Measurements from ENCODE around the gene FUT6.

DNA sequence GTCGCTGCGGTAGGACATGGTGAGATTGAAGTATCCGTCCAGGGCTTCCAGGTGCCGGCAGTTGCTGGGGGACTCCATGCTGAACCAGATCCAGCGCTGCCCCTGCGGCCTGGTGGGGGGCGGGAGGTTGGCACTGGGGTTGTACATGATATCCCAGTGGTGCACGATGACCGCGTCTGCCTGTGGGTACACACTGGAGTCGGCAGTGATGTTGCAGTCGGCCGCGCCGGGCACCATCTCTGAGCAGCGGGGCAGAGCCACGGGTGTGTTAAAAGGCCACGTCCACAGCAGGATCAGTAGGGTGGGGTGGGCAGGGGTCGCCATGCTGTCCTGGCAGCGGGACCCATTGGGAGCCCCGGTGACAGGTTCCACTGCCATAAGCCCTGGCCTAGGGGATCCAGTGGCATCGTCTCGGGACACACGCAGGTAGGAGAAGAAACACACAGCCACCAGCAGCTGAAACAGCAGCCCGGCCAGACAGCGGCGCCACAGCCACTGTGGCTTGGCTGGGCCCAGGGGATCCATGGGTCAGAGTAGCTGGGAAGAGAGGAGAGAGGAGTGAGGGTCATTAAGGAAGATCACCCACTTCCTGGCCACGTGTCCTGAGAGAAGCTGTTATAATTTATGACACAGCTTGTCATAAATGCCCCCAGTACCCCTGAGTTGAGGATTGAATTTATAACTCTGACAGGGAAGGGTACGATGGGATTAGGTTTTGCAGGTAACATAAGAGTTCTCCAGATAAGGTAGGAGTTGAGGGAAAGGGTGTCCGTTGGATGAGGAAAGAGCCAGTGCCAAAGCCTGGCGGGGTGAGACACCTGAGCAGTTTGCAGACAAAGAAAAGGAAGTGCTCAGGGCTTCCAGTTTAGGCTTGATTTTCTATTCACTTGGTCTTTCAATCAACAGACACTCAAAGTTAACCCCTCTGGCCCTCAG, 28.0 kb upstream of the FUT6 start:
- TF ChIP-seq FOXA1 (IDR thresholded peaks at IDR 0.05) = no peak
- TF ChIP-seq, protein P1, sequence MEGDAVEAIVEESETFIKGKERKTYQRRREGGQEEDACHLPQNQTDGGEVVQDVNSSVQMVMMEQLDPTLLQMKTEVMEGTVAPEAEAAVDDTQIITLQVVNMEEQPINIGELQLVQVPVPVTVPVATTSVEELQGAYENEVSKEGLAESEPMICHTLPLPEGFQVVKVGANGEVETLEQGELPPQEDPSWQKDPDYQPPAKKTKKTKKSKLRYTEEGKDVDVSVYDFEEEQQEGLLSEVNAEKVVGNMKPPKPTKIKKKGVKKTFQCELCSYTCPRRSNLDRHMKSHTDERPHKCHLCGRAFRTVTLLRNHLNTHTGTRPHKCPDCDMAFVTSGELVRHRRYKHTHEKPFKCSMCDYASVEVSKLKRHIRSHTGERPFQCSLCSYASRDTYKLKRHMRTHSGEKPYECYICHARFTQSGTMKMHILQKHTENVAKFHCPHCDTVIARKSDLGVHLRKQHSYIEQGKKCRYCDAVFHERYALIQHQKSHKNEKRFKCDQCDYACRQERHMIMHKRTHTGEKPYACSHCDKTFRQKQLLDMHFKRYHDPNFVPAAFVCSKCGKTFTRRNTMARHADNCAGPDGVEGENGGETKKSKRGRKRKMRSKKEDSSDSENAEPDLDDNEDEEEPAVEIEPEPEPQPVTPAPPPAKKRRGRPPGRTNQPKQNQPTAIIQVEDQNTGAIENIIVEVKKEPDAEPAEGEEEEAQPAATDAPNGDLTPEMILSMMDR (IDR thresholded peaks at IDR 0.05; ENCODE audit: low read depth, low read length, missing input control) = no peak
- TF ChIP-seq RAD21 (IDR thresholded peaks at IDR 0.05) = no peak
- no peak for TF ChIP-seq TAF1 (conservative IDR thresholded peaks at IDR 0.05)
- no peak for TF ChIP-seq GABPA (IDR thresholded peaks at IDR 0.05 in 1 of 2, conservative IDR thresholded peaks at IDR 0.05 in 1 of 2)
- no peak for TF ChIP-seq JUND (IDR thresholded peaks at IDR 0.05)
- TF ChIP-seq, protein P2, sequence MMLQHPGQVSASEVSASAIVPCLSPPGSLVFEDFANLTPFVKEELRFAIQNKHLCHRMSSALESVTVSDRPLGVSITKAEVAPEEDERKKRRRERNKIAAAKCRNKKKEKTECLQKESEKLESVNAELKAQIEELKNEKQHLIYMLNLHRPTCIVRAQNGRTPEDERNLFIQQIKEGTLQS (IDR thresholded peaks at IDR 0.05) = no peak
- TF ChIP-seq, protein P3, sequence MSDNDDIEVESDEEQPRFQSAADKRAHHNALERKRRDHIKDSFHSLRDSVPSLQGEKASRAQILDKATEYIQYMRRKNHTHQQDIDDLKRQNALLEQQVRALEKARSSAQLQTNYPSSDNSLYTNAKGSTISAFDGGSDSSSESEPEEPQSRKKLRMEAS (IDR thresholded peaks at IDR 0.05) = no peak
- no peak for TF ChIP-seq SP1 (IDR thresholded peaks at IDR 0.05)
- no peak for TF ChIP-seq EGR1 (IDR thresholded peaks at IDR 0.05; ENCODE audit: low read depth in 2 of 2)

Data from liver (tissue), 3 donors.